Measurements from ENCODE around the gene TMPRSS13.
A peak's percentile ranks its signal among the peaks of the same experiment; 100 is the strongest.

GRCh38 chr11:117907276-117908108, 21.7 kb downstream of the TMPRSS13 start:
- TF ChIP-seq ETV6 (IDR thresholded peaks at IDR 0.05; ENCODE audit: borderline replicate concordance in 1 of 2, low read depth in 2 of 2, low read length in 1 of 2): no peak
- TF ChIP-seq ETV6 (CRISPR knock-in tag; IDR thresholded peaks at IDR 0.05; ENCODE audit: borderline replicate concordance): no peak
- TF ChIP-seq, protein P1, sequence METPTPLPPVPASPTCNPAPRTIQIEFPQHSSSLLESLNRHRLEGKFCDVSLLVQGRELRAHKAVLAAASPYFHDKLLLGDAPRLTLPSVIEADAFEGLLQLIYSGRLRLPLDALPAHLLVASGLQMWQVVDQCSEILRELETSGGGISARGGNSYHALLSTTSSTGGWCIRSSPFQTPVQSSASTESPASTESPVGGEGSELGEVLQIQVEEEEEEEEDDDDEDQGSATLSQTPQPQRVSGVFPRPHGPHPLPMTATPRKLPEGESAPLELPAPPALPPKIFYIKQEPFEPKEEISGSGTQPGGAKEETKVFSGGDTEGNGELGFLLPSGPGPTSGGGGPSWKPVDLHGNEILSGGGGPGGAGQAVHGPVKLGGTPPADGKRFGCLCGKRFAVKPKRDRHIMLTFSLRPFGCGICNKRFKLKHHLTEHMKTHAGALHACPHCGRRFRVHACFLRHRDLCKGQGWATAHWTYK (CRISPR knock-in tag; IDR thresholded peaks at IDR 0.05): 0 out of 2 replicates have a peak, but pooled peaks have one; percentile 43
- TF ChIP-seq TAL1 (IDR thresholded peaks at IDR 0.05): no peak
- peak; percentile 92 for TF ChIP-seq POLR2A (conservative IDR thresholded peaks at IDR 0.05)
- TF ChIP-seq ZFP91 (CRISPR knock-in tag; IDR thresholded peaks at IDR 0.05): 0 out of 2 replicates have a peak, but pooled peaks have one; percentile 10
- TF ChIP-seq MYBL2 (IDR thresholded peaks at IDR 0.05; ENCODE audit: low read depth): no peak
- TF ChIP-seq MYBL2 (CRISPR knock-in tag; IDR thresholded peaks at IDR 0.05; ENCODE audit: borderline replicate concordance): no peak
- TF ChIP-seq CTCF (IDR thresholded peaks at IDR 0.05 in 2 of 3, conservative IDR thresholded peaks at IDR 0.05 in 1 of 3; ENCODE audit: insufficient read depth in 2 of 3, low read depth in 1 of 3, low read length in 3 of 3): 0 out of 6 replicates have a peak, but pooled peaks of 1 of the 3 experiments have one; percentile 1
- 0 out of 2 replicates have a peak, but pooled peaks have one; percentile 27 for TF ChIP-seq NBN (IDR thresholded peaks at IDR 0.05; ENCODE audit: low read depth)
- no peak for TF ChIP-seq JUNB (CRISPR knock-in tag; conservative IDR thresholded peaks at IDR 0.05)
- no peak; the same call in 1 of the 2 replicates for TF ChIP-seq ZFX (CRISPR knock-in tag; IDR thresholded peaks at IDR 0.05)
- TF ChIP-seq RFX5 (IDR thresholded peaks at IDR 0.05; ENCODE audit: low read depth, low read length): no peak
- no peak for TF ChIP-seq KDM4B (IDR thresholded peaks at IDR 0.05; ENCODE audit: borderline replicate concordance in 2 of 2, low read depth in 1 of 2)
- TF ChIP-seq, protein P2, sequence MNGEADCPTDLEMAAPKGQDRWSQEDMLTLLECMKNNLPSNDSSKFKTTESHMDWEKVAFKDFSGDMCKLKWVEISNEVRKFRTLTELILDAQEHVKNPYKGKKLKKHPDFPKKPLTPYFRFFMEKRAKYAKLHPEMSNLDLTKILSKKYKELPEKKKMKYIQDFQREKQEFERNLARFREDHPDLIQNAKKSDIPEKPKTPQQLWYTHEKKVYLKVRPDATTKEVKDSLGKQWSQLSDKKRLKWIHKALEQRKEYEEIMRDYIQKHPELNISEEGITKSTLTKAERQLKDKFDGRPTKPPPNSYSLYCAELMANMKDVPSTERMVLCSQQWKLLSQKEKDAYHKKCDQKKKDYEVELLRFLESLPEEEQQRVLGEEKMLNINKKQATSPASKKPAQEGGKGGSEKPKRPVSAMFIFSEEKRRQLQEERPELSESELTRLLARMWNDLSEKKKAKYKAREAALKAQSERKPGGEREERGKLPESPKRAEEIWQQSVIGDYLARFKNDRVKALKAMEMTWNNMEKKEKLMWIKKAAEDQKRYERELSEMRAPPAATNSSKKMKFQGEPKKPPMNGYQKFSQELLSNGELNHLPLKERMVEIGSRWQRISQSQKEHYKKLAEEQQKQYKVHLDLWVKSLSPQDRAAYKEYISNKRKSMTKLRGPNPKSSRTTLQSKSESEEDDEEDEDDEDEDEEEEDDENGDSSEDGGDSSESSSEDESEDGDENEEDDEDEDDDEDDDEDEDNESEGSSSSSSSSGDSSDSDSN (IDR thresholded peaks at IDR 0.05; ENCODE audit: borderline replicate concordance in 1 of 2, low read depth in 2 of 2, low read length in 2 of 2): no peak
- no peak for TF ChIP-seq FOXM1 (IDR thresholded peaks at IDR 0.05; ENCODE audit: low read depth)
- no peak for TF ChIP-seq FOXM1 (CRISPR knock-in tag; IDR thresholded peaks at IDR 0.05; ENCODE audit: low read depth)

Measured in K562 (cell line).